Fibroblast of lung (primary cell): ENCODE results near the gene RPS15.

Experiments used
- EZH2 ChIP-seq: IDR thresholded peaks from 2 replicates; pipeline ENCODE4 v1.5.1; 2012; ENCODE audit warnings: low read length, control low read depth, mild to moderate bottlenecking; ENCODE audit errors: missing control alignments
- TF ChIP-seq, protein P1 (sequence below), 2 donors: IDR thresholded peaks in 1 of 2; conservative IDR thresholded peaks in 1 of 2; 1 replicate in 1 of 2; 2 replicates in 1 of 2; pipeline ENCODE4 v1.5.1; 2011 to 2012; ENCODE audit warnings: low read length in 2 of 2, control low read depth in 1 of 2, inconsistent platforms in 1 of 2, low read depth in 1 of 2, mild to moderate bottlenecking in 1 of 2

DNA sequence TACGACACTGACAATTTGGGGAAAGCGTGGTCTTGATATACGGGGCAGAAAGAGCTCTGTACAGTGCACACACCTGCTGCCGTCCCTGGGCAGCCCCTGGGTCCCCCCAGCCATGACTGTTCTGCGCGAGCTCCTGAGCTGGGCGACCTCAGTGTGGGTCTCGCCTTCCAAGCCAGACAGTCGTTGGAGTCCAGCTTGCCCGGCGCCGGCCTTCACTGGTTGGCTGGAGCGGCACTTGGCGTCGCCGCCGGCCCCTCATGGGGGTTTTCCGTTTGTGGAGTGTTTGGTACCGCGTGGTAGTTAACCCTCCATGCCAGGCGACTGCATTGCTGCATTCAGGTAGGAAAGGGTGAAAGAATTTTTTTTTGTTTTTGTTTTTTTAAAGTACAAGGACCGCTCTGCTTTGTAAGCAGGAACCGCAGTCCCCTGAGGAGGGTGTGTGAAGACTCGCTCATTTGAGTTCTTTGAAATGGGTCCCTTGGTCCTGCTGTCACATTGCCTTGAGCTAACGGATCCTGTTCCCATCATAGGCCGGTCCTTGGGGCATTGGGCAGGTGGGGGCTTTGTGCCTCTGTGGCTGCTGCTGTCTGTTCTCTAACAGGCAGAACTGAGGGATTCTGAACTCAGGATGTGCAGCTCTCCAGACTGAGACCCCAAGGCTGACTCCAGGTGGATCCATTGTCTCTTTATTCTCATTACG lies 10.8 kb upstream of the RPS15 start:
- TF ChIP-seq, protein P1, sequence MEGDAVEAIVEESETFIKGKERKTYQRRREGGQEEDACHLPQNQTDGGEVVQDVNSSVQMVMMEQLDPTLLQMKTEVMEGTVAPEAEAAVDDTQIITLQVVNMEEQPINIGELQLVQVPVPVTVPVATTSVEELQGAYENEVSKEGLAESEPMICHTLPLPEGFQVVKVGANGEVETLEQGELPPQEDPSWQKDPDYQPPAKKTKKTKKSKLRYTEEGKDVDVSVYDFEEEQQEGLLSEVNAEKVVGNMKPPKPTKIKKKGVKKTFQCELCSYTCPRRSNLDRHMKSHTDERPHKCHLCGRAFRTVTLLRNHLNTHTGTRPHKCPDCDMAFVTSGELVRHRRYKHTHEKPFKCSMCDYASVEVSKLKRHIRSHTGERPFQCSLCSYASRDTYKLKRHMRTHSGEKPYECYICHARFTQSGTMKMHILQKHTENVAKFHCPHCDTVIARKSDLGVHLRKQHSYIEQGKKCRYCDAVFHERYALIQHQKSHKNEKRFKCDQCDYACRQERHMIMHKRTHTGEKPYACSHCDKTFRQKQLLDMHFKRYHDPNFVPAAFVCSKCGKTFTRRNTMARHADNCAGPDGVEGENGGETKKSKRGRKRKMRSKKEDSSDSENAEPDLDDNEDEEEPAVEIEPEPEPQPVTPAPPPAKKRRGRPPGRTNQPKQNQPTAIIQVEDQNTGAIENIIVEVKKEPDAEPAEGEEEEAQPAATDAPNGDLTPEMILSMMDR (conservative IDR thresholded peaks at IDR 0.05 in 1 of 2, IDR thresholded peaks at IDR 0.05 in 1 of 2; ENCODE audit: low read depth in 1 of 2, low read length in 2 of 2): no peak
- TF ChIP-seq EZH2: no peak
